HG03135 (cell line): ENCODE results near the gene NLRC5.
A peak's percentile ranks its signal among the peaks of the same experiment; 100 is the strongest.
"Not testable (repeated sequence)": the region's sequence is repeated elsewhere in the genome, so short reads cannot be mapped to it uniquely, and the experiment has no call there.

Experiments used
- ATAC-seq: cut with Tn5 transposase; IDR thresholded peaks from one replicate; pipeline ENCODE4 v1.9.1; 2021; ENCODE audit warnings: mild to moderate bottlenecking, moderate library complexity; ENCODE audit not compliant: unreplicated experiment

The NLRC5 gene

GRCh38 chr16:57044931-57045693 lies 55.8 kb downstream of the NLRC5 start:
- no peak for ATAC-seq

GRCh38 chr16:57045694-57046381 lies 56.5 kb downstream of the NLRC5 start:
- no peak for ATAC-seq

- ATAC-seq, result no peak
Measured at GRCh38 chr16:57048095-57048494, 58.7 kb downstream of the NLRC5 start.

GRCh38 chr16:57049678-57050077 lies 60.3 kb downstream of the NLRC5 start:
- ATAC-seq, result peak; percentile 57

- no peak for ATAC-seq
Measured at GRCh38 chr16:57051696-57052228, 62.4 kb downstream of the NLRC5 start.

GRCh38 chr16:57053206-57053605 lies 63.8 kb downstream of the NLRC5 start:
- ATAC-seq, result no peak

- no peak for ATAC-seq
Measured at GRCh38 chr16:57054338-57054737, 65.0 kb downstream of the NLRC5 start.

GRCh38 chr16:57054771-57055170 lies 65.4 kb downstream of the NLRC5 start:
- no peak for ATAC-seq

GRCh38 chr16:57055671-57056070 lies 66.3 kb downstream of the NLRC5 start:
- no peak for ATAC-seq

GRCh38 chr16:57058291-57058861 lies 69.0 kb downstream of the NLRC5 start:
- no peak for ATAC-seq

- no peak for ATAC-seq
Measured at GRCh38 chr16:57060323-57061083, 71.1 kb downstream of the NLRC5 start.

- ATAC-seq, result no peak
Measured at GRCh38 chr16:57061084-57061905, 71.9 kb downstream of the NLRC5 start.

- no peak for ATAC-seq
Measured at GRCh38 chr16:57062329-57062728, 73.0 kb downstream of the NLRC5 start.

- not testable (repeated sequence) for ATAC-seq
Measured at GRCh38 chr16:57063189-57063588, 73.8 kb downstream of the NLRC5 start.

GRCh38 chr16:57064995-57065394 lies 75.6 kb downstream of the NLRC5 start:
- ATAC-seq, result no peak

GRCh38 chr16:57066625-57067024 lies 77.3 kb downstream of the NLRC5 start:
- ATAC-seq, result no peak

GRCh38 chr16:57067347-57067746 lies 78.0 kb downstream of the NLRC5 start:
- ATAC-seq, result no peak

GRCh38 chr16:57069053-57069452 lies 79.7 kb downstream of the NLRC5 start:
- no peak for ATAC-seq

GRCh38 chr16:57069635-57070370 lies 80.4 kb downstream of the NLRC5 start:
- no peak for ATAC-seq

- no peak for ATAC-seq
Measured at GRCh38 chr16:57070424-57070823, 81.1 kb downstream of the NLRC5 start.
